Activated naive CD4-positive, alpha-beta T cell (primary cell): ENCODE results near the gene ULBP1.
"Not testable (repeated sequence)": the region's sequence is repeated elsewhere in the genome, so short reads cannot be mapped to it uniquely, and the experiment has no call there.

Experiments used
- DNase-seq, 4 experiments: peaks; one replicate each; lab custom pipeline; 2025; lab: John Stamatoyannopoulos, UW

ULBP1 gene

GRCh38 chr6:150004783-150005717, 41.3 kb downstream of the ULBP1 start:
- DNase-seq, result peak; percentile 39 to 82 (median 66)

- no peak for DNase-seq
These were observed 42.3 kb downstream of the ULBP1 start for GRCh38 chr6:150005761-150006651.

GRCh38 chr6:150006961-150007464, 43.3 kb downstream of the ULBP1 start:
- peak in 1 of 4 experiments; percentile 14 for DNase-seq

GRCh38 chr6:150008588-150008987, 44.8 kb downstream of the ULBP1 start:
- no peak for DNase-seq

GRCh38 chr6:150012846-150013784, 49.4 kb downstream of the ULBP1 start:
- not testable (repeated sequence) for DNase-seq

GRCh38 chr6:150013785-150014622, 50.3 kb downstream of the ULBP1 start:
- DNase-seq, result not testable (repeated sequence)

- DNase-seq, result not testable (repeated sequence)
These were observed 51.0 kb downstream of the ULBP1 start for GRCh38 chr6:150014623-150015280.

GRCh38 chr6:150015281-150016001, 51.7 kb downstream of the ULBP1 start:
- DNase-seq, result not testable (repeated sequence)

GRCh38 chr6:150016324-150017185, 52.8 kb downstream of the ULBP1 start:
- DNase-seq, result peak in 2 of 4 experiments; percentile 10 to 24

GRCh38 chr6:150017186-150017521, 53.4 kb downstream of the ULBP1 start:
- not testable (repeated sequence) for DNase-seq

GRCh38 chr6:150018846-150019580, 55.3 kb downstream of the ULBP1 start:
- no peak for DNase-seq

GRCh38 chr6:150021870-150022269, 58.1 kb downstream of the ULBP1 start:
- DNase-seq, result not testable (repeated sequence)
